ENCODE measurements around the gene OR11A1.

- no peak for TF ChIP-seq GATA3 (IDR thresholded peaks at IDR 0.05; ENCODE audit: low read depth, low read length)
- no peak for TF ChIP-seq GATA2 (IDR thresholded peaks at IDR 0.05; ENCODE audit: low read depth, low read length)
Observed at GRCh38 chr6:29506446-29507067, 49.7 kb upstream of the OR11A1 start.

All from SH-SY5Y (cell line).